HG03139 (cell line): ENCODE data around the gene ACTN1.
"Not testable (repeated sequence)": the region's sequence is repeated elsewhere in the genome, so short reads cannot be mapped to it uniquely, and the experiment has no call there.

Experiments
- ATAC-seq: cut with Tn5 transposase; IDR thresholded peaks from one replicate; pipeline ENCODE4 v1.9.1; 2021; ENCODE audit not compliant: unreplicated experiment

The ACTN1 gene

GRCh38 chr14:68986926-68987652 is 8.0 kb upstream of the ACTN1 start:
- ATAC-seq: no peak

- no peak for ATAC-seq
Observed at GRCh38 chr14:68986225-68986624, 7.1 kb upstream of the ACTN1 start.

GRCh38 chr14:68984686-68985085 is 5.6 kb upstream of the ACTN1 start:
- no peak for ATAC-seq

GRCh38 chr14:68983191-68983590 is 4.1 kb upstream of the ACTN1 start:
- ATAC-seq: no peak

GRCh38 chr14:68982581-68982980 is 3.5 kb upstream of the ACTN1 start:
- no peak for ATAC-seq

GRCh38 chr14:68981539-68981976 is 2.5 kb upstream of the ACTN1 start:
- ATAC-seq: no peak

GRCh38 chr14:68981139-68981538 is 2.0 kb upstream of the ACTN1 start:
- ATAC-seq: no peak

GRCh38 chr14:68979722-68980451 is 785 bp upstream of the ACTN1 start:
- ATAC-seq: no peak

GRCh38 chr14:68978172-68978911 is 760 bp downstream of the ACTN1 start:
- no peak for ATAC-seq

- no peak for ATAC-seq
Observed at GRCh38 chr14:68977718-68978171, 1.4 kb downstream of the ACTN1 start.

GRCh38 chr14:68977180-68977717 is 1.9 kb downstream of the ACTN1 start:
- no peak for ATAC-seq

- no peak for ATAC-seq
Observed at GRCh38 chr14:68976160-68977067, 2.7 kb downstream of the ACTN1 start.

GRCh38 chr14:68975667-68976066 is 3.4 kb downstream of the ACTN1 start:
- ATAC-seq: no peak

GRCh38 chr14:68974759-68975347 is 4.2 kb downstream of the ACTN1 start:
- no peak for ATAC-seq

GRCh38 chr14:68973639-68974038 is 5.5 kb downstream of the ACTN1 start:
- no peak for ATAC-seq

- not testable (repeated sequence) for ATAC-seq
Observed at GRCh38 chr14:68973219-68973565, 5.9 kb downstream of the ACTN1 start.

- ATAC-seq: no peak
Observed at GRCh38 chr14:68972507-68973218, 6.4 kb downstream of the ACTN1 start.

- ATAC-seq: no peak
Observed at GRCh38 chr14:68971411-68972035, 7.6 kb downstream of the ACTN1 start.

GRCh38 chr14:68970736-68971135 is 8.4 kb downstream of the ACTN1 start:
- ATAC-seq: no peak
